Measurements from ENCODE around the gene CFAP53.

- TF ChIP-seq TAF1 (IDR thresholded peaks at IDR 0.05; ENCODE audit: low read depth) (no peak), CTCF (IDR thresholded peaks at IDR 0.05; ENCODE audit: poor library complexity, severe bottlenecking) (no peak), REST (IDR thresholded peaks at IDR 0.05; ENCODE audit: borderline replicate concordance) (no peak)
Measured at GRCh38 chr18:50247561-50247960, 18.7 kb downstream of the CFAP53 start.
